Breast epithelium (tissue), 4 donors: Measurements from ENCODE around the gene ARF6. TPM values are rescaled to one million over a fixed set of nuclear protein-coding genes. Genes with fewer than 3 reads are reported as not detected.

Experiments used
- DNase-seq, 2 donors: peaks; one replicate each; pipeline ENCODE4 v3.0.0-alpha.2; 2019; ENCODE audit warnings: low spot score in 2 of 2
- H3K27ac ChIP-seq, 2 donors: fragments of 200-600 bp; sonication (generic) in 1 of 2; one replicate each; pipeline ENCODE4 v1.5.1; 2016 to 2019; ENCODE audit warnings: mild to moderate bottlenecking in 1 of 2
- H3K27me3 ChIP-seq, 2 donors: fragments of 200-600 bp; sonication (generic) in 1 of 2; one replicate each; pipeline versions ENCODE4 v1.5.1 to v1.6.0; 2017 to 2019; ENCODE audit warnings: control low read depth in 1 of 2, mild to moderate bottlenecking in 1 of 2
- H3K36me3 ChIP-seq: fragments of 200-600 bp; one replicate; pipeline ENCODE4 v1.5.1; 2019
- H3K4me1 ChIP-seq, 2 donors: fragments of 200-600 bp; sonication (generic); one replicate each; pipeline ENCODE4 v1.5.1; 2016 to 2019; ENCODE audit warnings: control low read depth in 1 of 2
- H3K4me3 ChIP-seq, 3 donors: fragments of 200-600 bp; sonication (generic); 1 replicate in 2 of 3; 2 replicates in 1 of 3; pipeline ENCODE4 v1.5.1; 2016 to 2019; ENCODE audit warnings: mild to moderate bottlenecking in 3 of 3, moderate library complexity in 2 of 3
- H3K9me3 ChIP-seq, 2 donors: fragments of 200-600 bp; sonication (generic) in 1 of 2; one replicate each; pipeline ENCODE4 v1.5.1; 2016 to 2019; ENCODE audit warnings: control low read depth in 1 of 2
- CTCF ChIP-seq, 3 donors: fragments of 450-650 bp; IDR thresholded peaks; one replicate each; pipeline ENCODE4 v1.5.1; 2016 to 2017; ENCODE audit warnings: antibody characterized with exemption in 3 of 3, mild to moderate bottlenecking in 3 of 3, moderate library complexity in 3 of 3
- POLR2A ChIP-seq: fragments of 450-650 bp; IDR thresholded peaks from one replicate; pipeline ENCODE4 v1.6.1; 2016; ENCODE audit warnings: antibody characterized with exemption, mild to moderate bottlenecking, moderate library complexity
- POLR2AphosphoS5 ChIP-seq, 3 donors: sonication (generic); formaldehyde crosslinking; IDR thresholded peaks; one replicate each; pipeline ENCODE4 v1.6.1; 2017; ENCODE audit warnings: antibody characterized with exemption in 3 of 3
- intact Hi-C: fragments of 100-400 bp; cut with DNase I; formaldehyde crosslinking; loops from one replicate; pipeline ENCODE4 v1.15.1; 2023; ENCODE audit warnings: low total_unique reads
- total RNA-seq, 3 donors: library from RNA; depleted of rRNA; stranded (reverse); fragments of >200 nt; gene quantifications; one replicate each; pipeline ENCODE4 v1.1.0, GENCODE V29; 2016

Gene ARF6
- total RNA-seq, 3 donors from 2014 or later, result 39.2 to 63.8 (median 44.2) TPM

GRCh38 chr14:49880267-49881064 lies 12.4 kb upstream of the ARF6 start:
- Histone ChIP-seq H3K27ac (no peak overlapping the region), H3K36me3 (no peaks in the 10 kb centered on the region), H3K4me3 (no peak overlapping the region), H3K4me1 (no peaks in the 10 kb centered on the region), H3K9me3 (no peaks in the 10 kb centered on the region), H3K27me3 (no peaks in the 10 kb centered on the region)
- no peak for TF ChIP-seq POLR2AphosphoS5 (IDR thresholded peaks at IDR 0.05)
- TF ChIP-seq POLR2A, result no peak
- TF ChIP-seq CTCF (IDR thresholded peaks at IDR 0.05), result no peak
- DNase-seq, result no peak
- intact Hi-C loops, result loop anchor here (10.0 kb wide), 1 partner anchor 224 kb away; no protein-coding TSS in a partner anchor

GRCh38 chr14:49881350-49882001 lies 11.4 kb upstream of the ARF6 start:
- no peaks in the 10 kb centered on the region for H3K27me3 ChIP-seq
- H3K9me3 ChIP-seq, result no peaks in the 10 kb centered on the region
- no peaks in the 10 kb centered on the region for H3K36me3 ChIP-seq
- TF ChIP-seq POLR2AphosphoS5 (IDR thresholded peaks at IDR 0.05), result no peak
- no peak for TF ChIP-seq POLR2A
- TF ChIP-seq CTCF (IDR thresholded peaks at IDR 0.05), result no peak
- DNase-seq, result no peak
- H3K4me1 ChIP-seq, result no peaks in the 10 kb centered on the region
- intact Hi-C loops, result loop anchor here (10.0 kb wide), 1 partner anchor 223 kb away; no protein-coding TSS in a partner anchor
- H3K4me3 ChIP-seq, result no peak overlapping the region
- no peak overlapping the region for H3K27ac ChIP-seq

- intact Hi-C loops, result loop anchor here (10.0 kb wide), 1 partner anchor 222 kb away; no protein-coding TSS in a partner anchor
- Histone ChIP-seq H3K27me3 (no peaks in the 10 kb centered on the region), H3K4me1 (no peaks in the 10 kb centered on the region), H3K27ac (no peak overlapping the region), H3K9me3 (no peaks in the 10 kb centered on the region), H3K36me3 (no peaks in the 10 kb centered on the region), H3K4me3 (no peak overlapping the region)
- TF ChIP-seq CTCF (IDR thresholded peaks at IDR 0.05), result no peak
- no peak for TF ChIP-seq POLR2A
- no peak for TF ChIP-seq POLR2AphosphoS5 (IDR thresholded peaks at IDR 0.05)
- no peak for DNase-seq
Measured at GRCh38 chr14:49882826-49883694, 9.8 kb upstream of the ARF6 start.

GRCh38 chr14:49886523-49886922 lies 6.4 kb upstream of the ARF6 start:
- no peak overlapping the region for H3K27ac ChIP-seq
- no peak overlapping the region for H3K4me3 ChIP-seq
- H3K4me1 ChIP-seq, result no peaks in the 10 kb centered on the region
- H3K27me3 ChIP-seq, result no peaks in the 10 kb centered on the region
- TF ChIP-seq POLR2A (no peak), POLR2AphosphoS5 (IDR thresholded peaks at IDR 0.05) (no peak), CTCF (IDR thresholded peaks at IDR 0.05) (no peak)
- intact Hi-C loops, result loop anchor here (10.0 kb wide), 1 partner anchor 218 kb away; no protein-coding TSS in a partner anchor
- H3K36me3 ChIP-seq, result no peaks in the 10 kb centered on the region
- H3K9me3 ChIP-seq, result no peaks in the 10 kb centered on the region
- no peak for DNase-seq
